Femur (tissue), 1 donor: Measurements from ENCODE around the gene BUD13.
A peak's percentile ranks its signal among the peaks of the same experiment; 100 is the strongest.

Experiments
- DNase-seq: peaks from one replicate; pipeline ENCODE4 v3.0.0-alpha.2; 2017

The BUD13 gene

GRCh38 chr11:116742104-116742503 is 30.7 kb downstream of the BUD13 start:
- DNase-seq: no peak

- no peak for DNase-seq
Observed at GRCh38 chr11:116740741-116741140, 32.0 kb downstream of the BUD13 start.

- DNase-seq: no peak
Observed at GRCh38 chr11:116738975-116739374, 33.8 kb downstream of the BUD13 start.

GRCh38 chr11:116736763-116737162 is 36.0 kb downstream of the BUD13 start:
- no peak for DNase-seq

- no peak for DNase-seq
Observed at GRCh38 chr11:116733969-116734508, 38.7 kb downstream of the BUD13 start.

- no peak for DNase-seq
Observed at GRCh38 chr11:116733043-116733755, 39.6 kb downstream of the BUD13 start.

- peak; percentile 59 for DNase-seq
Observed at GRCh38 chr11:116732271-116733042, 40.3 kb downstream of the BUD13 start.

- DNase-seq: no peak
Observed at GRCh38 chr11:116731821-116732220, 41.0 kb downstream of the BUD13 start.

- DNase-seq: peak; percentile 58
Observed at GRCh38 chr11:116731097-116731761, 41.6 kb downstream of the BUD13 start.

- no peak for DNase-seq
Observed at GRCh38 chr11:116730601-116731000, 42.2 kb downstream of the BUD13 start.

GRCh38 chr11:116730241-116730561 is 42.6 kb downstream of the BUD13 start:
- DNase-seq: no peak

GRCh38 chr11:116729501-116730240 is 43.1 kb downstream of the BUD13 start:
- no peak for DNase-seq

- no peak for DNase-seq
Observed at GRCh38 chr11:116727990-116728389, 44.8 kb downstream of the BUD13 start.

GRCh38 chr11:116725434-116726221 is 47.2 kb downstream of the BUD13 start:
- no peak for DNase-seq

GRCh38 chr11:116724813-116725212 is 48.0 kb downstream of the BUD13 start:
- DNase-seq: no peak

GRCh38 chr11:116723511-116723910 is 49.3 kb downstream of the BUD13 start:
- no peak for DNase-seq

- no peak for DNase-seq
Observed at GRCh38 chr11:116721988-116722387, 50.8 kb downstream of the BUD13 start.

GRCh38 chr11:116720895-116721294 is 51.9 kb downstream of the BUD13 start:
- DNase-seq: no peak

GRCh38 chr11:116718955-116719501 is 53.8 kb downstream of the BUD13 start:
- DNase-seq: no peak

- DNase-seq: no peak
Observed at GRCh38 chr11:116716621-116717020, 56.2 kb downstream of the BUD13 start.

- DNase-seq: no peak
Observed at GRCh38 chr11:116715383-116715782, 57.4 kb downstream of the BUD13 start.

- no peak for DNase-seq
Observed at GRCh38 chr11:116714902-116715301, 57.9 kb downstream of the BUD13 start.
